NOMO-1 treated with dmso at 0.1 percent for 144 hours (cell line): ENCODE results near the gene NEURL1.

ENCODE experiments used
- DNase-seq: peaks from one replicate; lab custom pipeline; 2025; ENCODE audit not compliant: unreplicated experiment; lab: John Stamatoyannopoulos, UW

The NEURL1 gene

GRCh38 chr10:103582331-103583123, 89.0 kb downstream of the NEURL1 start:
- no peak for DNase-seq

- DNase-seq = no peak
Measured at GRCh38 chr10:103583871-103584215, 90.3 kb downstream of the NEURL1 start.

DNA sequence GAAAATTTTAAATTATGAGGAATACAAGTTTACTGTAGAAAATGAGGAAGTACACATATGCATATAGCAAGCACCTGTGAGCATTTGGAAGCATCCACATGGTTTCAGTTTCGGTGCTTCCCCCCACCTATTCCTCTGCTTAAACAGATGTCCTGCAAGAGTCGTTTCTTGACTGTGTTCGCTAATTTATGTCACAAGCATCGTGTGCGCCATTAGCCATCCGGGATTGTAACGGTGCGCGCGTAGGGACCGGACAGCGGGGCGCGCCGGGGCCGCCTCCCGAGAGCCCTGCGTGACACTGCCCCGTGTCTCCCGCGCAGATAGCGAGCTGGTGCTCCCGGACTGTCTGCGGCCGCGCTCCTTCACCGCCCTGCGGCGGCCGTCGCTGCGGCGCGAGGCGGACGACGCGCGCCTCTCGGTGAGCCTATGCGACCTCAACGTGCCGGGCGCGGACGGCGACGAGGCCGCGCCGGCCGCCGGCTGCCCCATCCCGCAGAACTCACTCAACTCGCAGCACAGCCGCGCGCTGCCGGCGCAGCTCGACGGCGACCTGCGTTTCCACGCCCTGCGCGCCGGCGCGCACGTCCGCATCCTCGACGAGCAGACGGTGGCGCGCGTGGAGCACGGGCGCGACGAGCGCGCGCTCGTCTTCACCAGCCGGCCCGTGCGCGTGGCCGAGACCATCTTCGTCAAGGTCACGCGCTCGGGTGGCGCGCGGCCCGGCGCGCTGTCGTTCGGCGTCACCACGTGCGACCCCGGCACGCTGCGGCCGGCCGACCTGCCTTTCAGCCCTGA, 90.9 kb downstream of the NEURL1 start:
- DNase-seq = no peak

GRCh38 chr10:103585011-103585405, 91.5 kb downstream of the NEURL1 start:
- DNase-seq = no peak

DNA sequence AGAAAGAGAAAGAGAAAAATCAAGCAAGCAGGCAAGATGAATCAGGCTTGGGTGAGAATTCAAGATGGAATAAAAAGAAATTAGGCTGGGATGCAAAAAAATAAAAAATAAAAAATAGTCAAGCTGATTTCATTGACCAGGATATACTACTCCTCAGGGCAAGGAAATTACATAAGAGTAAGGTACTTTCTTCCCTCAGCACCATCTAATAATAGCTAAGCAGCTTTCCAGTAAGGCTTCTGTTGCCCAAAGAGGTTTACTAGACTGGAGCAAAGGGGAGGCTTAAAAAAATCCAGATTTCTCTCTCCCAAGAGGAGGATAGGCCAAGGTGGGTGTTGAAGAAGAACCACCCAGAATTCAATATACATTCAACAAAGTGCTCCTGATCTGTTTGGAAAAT, 93.6 kb downstream of the NEURL1 start:
- DNase-seq = no peak

DNA sequence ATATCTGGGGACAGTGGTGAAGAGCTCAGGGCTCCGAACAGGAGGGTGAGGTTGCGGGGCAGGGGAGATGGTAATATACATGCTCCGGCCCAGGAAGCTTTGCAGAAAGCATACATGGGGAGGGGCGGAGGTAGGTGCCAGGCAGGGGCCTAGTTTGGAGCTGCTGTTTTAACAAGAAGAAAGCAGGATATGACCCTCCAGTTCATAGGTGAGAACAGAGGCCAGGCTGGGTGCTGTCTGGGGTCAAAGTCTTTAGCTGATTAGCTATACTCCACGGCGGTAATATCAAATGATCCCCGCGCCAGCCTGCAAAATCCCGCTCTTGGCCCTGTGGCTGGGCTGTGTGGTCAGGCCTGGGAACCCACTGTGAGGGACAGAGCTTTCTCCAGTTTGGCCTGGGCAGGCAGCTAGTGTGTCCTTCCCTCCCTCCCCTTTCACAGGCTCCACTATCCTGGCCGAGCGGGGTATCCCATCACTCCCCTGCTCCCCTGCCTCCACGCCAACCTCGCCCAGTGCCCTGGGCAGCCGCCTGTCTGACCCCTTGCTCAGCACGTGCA, 95.6 kb downstream of the NEURL1 start:
- no peak for DNase-seq

DNA sequence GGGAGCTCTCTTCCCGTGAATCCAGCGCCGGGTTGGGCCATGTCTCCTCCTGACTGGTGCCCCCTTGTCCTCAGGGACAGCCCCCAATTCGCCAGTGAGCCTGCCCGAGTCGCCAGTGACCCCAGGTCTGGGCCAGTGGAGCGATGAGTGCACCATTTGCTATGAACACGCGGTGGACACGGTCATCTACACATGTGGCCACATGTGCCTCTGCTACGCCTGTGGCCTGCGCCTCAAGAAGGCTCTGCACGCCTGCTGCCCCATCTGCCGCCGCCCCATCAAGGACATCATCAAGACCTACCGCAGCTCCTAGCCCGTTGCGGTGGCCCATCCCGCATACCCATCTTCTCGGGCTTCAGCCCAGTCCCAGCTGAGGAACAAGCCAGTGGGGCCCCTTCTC, 96.6 kb downstream of the NEURL1 start:
- no peak for DNase-seq

DNA sequence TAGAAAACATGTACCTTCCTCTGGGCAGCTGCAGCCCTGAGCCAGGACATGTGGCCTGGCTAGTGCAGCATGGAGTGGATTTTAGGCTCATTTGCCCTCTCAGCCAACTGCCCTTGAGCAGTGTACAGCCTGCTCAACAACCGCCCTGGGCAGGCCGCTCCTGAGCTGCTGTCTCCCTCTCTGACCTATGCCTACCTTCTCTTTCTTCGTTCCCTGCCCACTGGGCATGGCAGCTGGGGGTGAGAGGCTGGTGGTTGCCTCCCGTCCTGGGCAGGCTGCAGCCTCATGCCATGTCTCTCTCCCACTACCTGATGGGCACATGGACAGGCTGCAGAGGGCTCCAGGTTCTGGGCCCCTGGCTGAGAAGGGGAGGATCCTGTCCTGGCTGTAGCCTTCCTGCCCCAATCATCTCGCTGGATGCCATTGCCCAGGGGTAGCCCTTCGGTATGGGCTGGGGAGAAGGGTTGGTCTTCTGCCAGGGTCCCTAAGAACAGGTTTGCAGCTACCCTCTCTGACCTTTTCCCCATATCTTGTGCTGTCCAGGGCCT, 97.3 kb downstream of the NEURL1 start:
- no peak for DNase-seq

DNA sequence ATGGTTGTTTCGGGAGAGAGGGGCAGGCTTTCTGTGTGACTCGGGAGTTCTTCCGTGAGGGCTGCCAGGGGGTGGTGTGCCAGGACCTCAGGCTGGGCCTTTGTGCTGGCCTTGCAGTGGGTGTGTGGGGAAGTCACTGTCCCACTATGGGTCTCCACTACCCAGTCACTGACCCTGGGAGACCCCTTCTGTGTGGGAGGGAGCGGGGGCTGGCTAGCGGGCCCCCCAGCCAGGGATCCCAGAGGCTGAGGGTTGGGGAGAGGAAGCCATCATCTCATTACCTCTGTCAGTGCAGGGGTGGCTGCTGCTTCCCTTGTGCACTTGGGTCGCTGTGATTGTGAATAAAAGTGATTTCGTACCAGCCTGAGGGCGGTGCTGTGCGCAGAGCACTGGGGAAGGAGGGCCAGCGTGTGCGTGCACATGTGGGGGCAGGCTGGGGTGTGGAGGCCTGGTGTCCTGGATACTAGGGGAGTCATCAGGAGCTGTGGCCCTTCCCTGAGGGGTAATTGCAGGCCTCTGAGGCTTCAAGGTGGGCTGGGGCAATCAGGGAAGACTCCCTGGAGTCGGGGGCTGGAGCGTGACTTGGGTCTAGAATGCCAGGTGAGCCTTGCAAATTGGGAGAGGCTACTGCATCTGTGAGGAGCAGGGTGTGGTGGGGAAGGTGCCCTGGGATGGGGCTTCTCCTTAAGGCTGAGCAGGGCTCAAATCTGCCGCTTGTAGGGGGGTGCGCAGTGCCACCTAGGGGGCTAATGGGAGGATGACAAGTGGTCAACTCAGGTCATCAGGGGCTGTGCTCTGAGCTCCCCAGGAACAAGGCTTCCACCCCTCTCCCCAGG, 98.9 kb downstream of the NEURL1 start:
- DNase-seq = no peak

DNA sequence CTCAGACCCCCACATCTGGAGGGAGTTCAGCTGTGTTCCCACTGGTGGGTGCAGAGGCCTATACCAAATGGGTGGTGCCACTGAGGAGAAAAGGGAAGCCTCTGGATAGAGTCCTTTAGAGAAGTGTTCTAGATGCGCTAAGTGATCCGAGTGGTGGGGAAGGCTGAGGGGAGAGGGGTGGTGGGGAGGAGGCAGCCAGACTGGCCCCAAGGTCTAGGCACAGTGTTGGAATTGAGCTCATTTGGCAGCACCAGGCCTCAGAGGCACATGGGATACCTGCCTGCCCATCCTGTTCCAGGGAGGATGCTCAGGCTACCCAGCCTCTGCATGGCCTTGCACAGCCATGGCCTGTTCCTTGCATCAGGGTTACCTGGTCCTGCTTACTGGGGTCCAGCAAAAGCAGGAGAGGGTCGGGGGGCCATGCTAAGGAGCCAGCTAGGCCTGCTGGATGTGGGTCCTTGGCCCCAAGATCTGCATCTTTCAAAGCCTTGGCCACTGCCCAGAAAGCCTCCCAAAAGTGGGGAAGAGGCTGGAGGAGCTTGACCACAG, 99.6 kb downstream of the NEURL1 start:
- DNase-seq = no peak

DNA sequence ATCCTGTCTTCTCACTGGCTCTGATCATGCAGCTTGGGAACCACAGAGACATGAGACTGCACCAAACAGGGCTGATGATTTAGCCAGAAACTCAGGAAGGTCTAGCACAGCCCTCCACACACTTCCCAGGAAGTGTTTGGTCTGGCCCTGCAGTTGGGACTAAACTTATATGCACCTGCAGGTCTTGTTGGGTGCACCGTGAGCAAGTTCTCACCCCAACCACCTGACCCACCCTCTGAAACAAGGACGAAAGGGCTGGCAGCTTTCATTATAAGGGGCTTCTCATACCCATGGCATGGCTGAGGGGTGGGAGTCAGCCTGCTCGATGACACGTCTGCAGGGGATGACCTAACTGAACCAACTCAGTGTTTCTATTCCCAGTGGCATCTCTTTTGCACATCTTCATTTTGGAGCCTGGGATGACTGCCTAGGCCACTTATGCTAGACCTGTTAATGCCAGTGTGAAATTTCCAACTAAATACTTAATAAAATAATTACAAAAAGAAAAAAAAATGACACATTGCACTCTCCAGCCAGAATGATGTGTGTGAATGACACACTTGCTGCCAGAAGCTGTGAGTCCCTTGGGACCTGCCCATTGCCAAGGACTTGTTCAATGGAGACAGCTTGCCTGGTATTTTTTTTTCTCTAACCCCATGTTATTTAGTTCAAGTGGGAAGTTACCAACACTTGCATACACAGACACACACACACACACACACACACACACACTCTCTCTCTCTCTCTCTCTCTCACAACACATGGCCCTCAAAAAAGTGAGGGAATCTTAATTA, 102.6 kb downstream of the NEURL1 start:
- DNase-seq = no peak

GRCh38 chr10:103597003-103597402, 103.5 kb downstream of the NEURL1 start:
- no peak for DNase-seq

- no peak for DNase-seq
Measured at GRCh38 chr10:103598654-103599115, 105.2 kb downstream of the NEURL1 start.

- DNase-seq = no peak
Measured at GRCh38 chr10:103599211-103599610, 105.7 kb downstream of the NEURL1 start.

- DNase-seq = no peak
Measured at GRCh38 chr10:103599907-103600306, 106.4 kb downstream of the NEURL1 start.

DNA sequence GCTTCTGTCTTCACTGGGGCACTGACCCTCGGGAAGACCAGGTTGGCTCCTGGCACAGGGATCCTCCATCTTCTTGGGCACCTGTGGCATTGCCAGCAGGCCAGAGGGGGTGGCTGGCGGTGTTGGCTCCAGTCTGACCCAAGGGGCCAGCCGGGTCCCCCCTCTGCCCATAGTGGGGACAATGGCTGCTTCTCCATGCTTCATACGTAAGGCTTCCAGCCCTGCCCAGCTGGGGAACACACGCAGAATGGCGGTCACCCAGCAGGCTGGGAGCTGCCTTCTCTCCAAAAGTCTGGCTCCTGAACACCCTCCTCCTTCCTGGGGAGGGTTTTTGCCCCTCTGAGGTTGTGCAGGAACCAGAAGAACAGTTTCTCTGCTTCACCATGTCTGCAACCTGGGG, 106.8 kb downstream of the NEURL1 start:
- DNase-seq = no peak

- no peak for DNase-seq
Measured at GRCh38 chr10:103600956-103601569, 107.6 kb downstream of the NEURL1 start.

DNA sequence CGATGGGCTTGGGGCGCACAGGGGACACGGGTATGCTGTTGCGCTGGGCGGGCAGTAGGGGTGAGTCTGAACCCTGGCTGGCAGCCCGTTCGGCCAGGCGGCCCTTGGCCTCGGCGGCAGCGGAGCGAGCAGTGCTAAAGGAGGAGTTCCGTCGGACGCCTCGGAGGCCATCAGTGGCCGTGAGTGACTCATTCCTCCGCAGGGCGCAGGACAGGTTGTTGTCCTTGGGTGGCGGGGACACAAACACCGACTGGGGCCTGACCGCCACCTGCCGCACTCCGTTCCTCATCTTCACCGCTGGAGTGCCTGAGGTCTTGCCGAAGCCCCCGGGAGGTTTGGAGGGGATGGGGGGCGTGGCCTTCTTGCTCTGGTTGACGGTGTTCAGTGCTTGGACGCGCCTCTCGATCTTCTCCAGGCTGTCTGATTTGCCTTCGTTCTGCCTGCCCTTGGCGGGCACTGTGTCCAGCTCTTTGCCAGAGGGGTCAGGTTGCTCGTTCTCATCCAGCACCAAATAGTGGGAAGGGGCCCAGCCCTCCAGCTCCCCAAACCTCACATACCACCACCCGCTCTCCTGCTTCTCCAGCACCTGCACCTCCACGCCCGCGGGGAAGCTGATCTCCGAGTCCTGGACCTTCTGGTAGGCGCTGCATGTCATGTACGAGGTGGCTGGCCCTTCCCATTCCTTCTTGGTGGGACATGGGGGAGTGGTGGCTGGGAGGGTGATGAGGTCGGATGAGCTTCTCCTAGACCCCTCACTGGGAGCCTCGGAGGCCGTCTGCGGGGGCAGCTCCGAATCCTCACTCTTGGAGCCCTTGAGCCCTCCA, 108.7 kb downstream of the NEURL1 start:
- no peak for DNase-seq

GRCh38 chr10:103602852-103603155, 109.3 kb downstream of the NEURL1 start:
- DNase-seq = no peak
